Keratinocyte (primary cell): ENCODE measurements around the gene TMOD3. TPM values are rescaled to one million over a fixed set of nuclear protein-coding genes. Genes with fewer than 3 reads are reported as not detected.

Experiments used
- DNase-seq: peaks from one replicate; pipeline ENCODE4 v3.0.0-alpha.2; 2011; ENCODE audit warnings: low read depth, missing footprints, low spot score
- FAIRE-seq: peaks from 2 replicates; lab custom pipeline; 2011; peaks lifted over from hg19 to GRCh38; lab: Jason Lieb, UNC
- H2AFZ ChIP-seq: 2 replicates; pipeline ENCODE4 v1.6.0; 2012; ENCODE audit warnings: low read length, control low read depth, inconsistent platforms; ENCODE audit not compliant: control insufficient read depth
- H3K27ac ChIP-seq: 2 replicates; pipeline ENCODE4 v1.5.1; 2011; ENCODE audit warnings: low read length; ENCODE audit not compliant: control insufficient read depth, insufficient read depth
- H3K27me3 ChIP-seq: 3 replicates; pipeline ENCODE4 v1.6.0; 2011; ENCODE audit warnings: low read length; ENCODE audit not compliant: control insufficient read depth, insufficient read depth; ENCODE audit errors: extremely low read depth
- H3K36me3 ChIP-seq, 2 experiments: 2 replicates in 1 of 2; 3 replicates in 1 of 2; pipeline ENCODE4 v1.5.1; 2011; ENCODE audit warnings: low read length in 2 of 2, mild to moderate bottlenecking in 1 of 2; ENCODE audit not compliant: control insufficient read depth in 2 of 2, insufficient read depth in 2 of 2; ENCODE audit errors: extremely low read depth in 1 of 2
- H3K4me1 ChIP-seq: 3 replicates; pipeline ENCODE4 v1.5.1; 2011; ENCODE audit warnings: low read length; ENCODE audit not compliant: control insufficient read depth, insufficient read depth; ENCODE audit errors: extremely low read depth
- H3K4me2 ChIP-seq: 3 replicates; pipeline ENCODE4 v1.6.0; 2011; ENCODE audit warnings: low read depth, low read length; ENCODE audit not compliant: control insufficient read depth, insufficient read depth; ENCODE audit errors: extremely low read depth
- H3K4me3 ChIP-seq, 3 experiments: fragments of 200-600 bp in 1 of 3; sonication (generic) in 1 of 3; 2 replicates in 2 of 3; 3 replicates in 1 of 3; pipeline ENCODE4 v1.5.1; 2011 to 2016; ENCODE audit warnings: low read length in 3 of 3, mild to moderate bottlenecking in 3 of 3, control low read depth in 2 of 3, inconsistent platforms in 1 of 3, low read depth in 1 of 3, mixed read lengths in 1 of 3, mixed run types in 1 of 3, moderate library complexity in 1 of 3; ENCODE audit not compliant: control insufficient read depth in 2 of 3, insufficient read depth in 2 of 3; ENCODE audit errors: extremely low read depth in 1 of 3
- H3K79me2 ChIP-seq: 2 replicates; pipeline ENCODE4 v1.6.0; 2012; ENCODE audit warnings: low read length; ENCODE audit not compliant: control insufficient read depth, insufficient read depth
- H3K9ac ChIP-seq: 3 replicates; pipeline ENCODE4 v1.6.0; 2011; ENCODE audit warnings: low read length; ENCODE audit not compliant: control insufficient read depth, insufficient read depth; ENCODE audit errors: extremely low read depth
- H3K9me1 ChIP-seq: 3 replicates; pipeline ENCODE4 v1.6.0; 2011; ENCODE audit warnings: low read length; ENCODE audit not compliant: control insufficient read depth, insufficient read depth; ENCODE audit errors: extremely low read depth
- H3K9me3 ChIP-seq: 2 replicates; pipeline ENCODE4 v1.5.1; 2012; ENCODE audit warnings: low read depth, low read length; ENCODE audit not compliant: control insufficient read depth
- H4K20me1 ChIP-seq: 3 replicates; pipeline ENCODE4 v1.6.0; 2011; ENCODE audit warnings: low read length; ENCODE audit not compliant: control insufficient read depth, insufficient read depth; ENCODE audit errors: extremely low read depth
- EZH2 ChIP-seq: IDR thresholded peaks from one replicate; pipeline ENCODE4 v1.6.1; 2012; ENCODE audit warnings: inconsistent platforms, mild to moderate bottlenecking, low read length, moderate library complexity
- dilution Hi-C: fragments of 300-500 bp; cut with MboI; formaldehyde crosslinking; loops from one replicate; pipeline ENCODE4 v1.7.0; 2020; ENCODE audit warnings: low sequenced_read_pairs; ENCODE audit not compliant: extremely low pct_ligation_motif_present
- polyA plus RNA-seq, 5 experiments: library from polyadenylated mRNA; depleted of rRNA in 3 of 5; stranded (reverse) in 3 of 5; stranded (forward) in 1 of 5; unstranded in 1 of 5; fragments of >200 nt; gene quantifications; 1 replicate in 1 of 5; 2 replicates in 3 of 5; 3 replicates in 1 of 5; pipeline versions ENCODE4 v1.2.1 to v1.2.3, GENCODE V29; 2011 to 2012; ENCODE audit warnings: missing spikeins in 2 of 5, low read depth in 1 of 5, low replicate concordance in 1 of 5
- TF ChIP-seq, protein P1 (sequence below), 3 experiments: IDR thresholded peaks in 1 of 3; conservative IDR thresholded peaks in 1 of 3; optimal IDR thresholded peaks in 1 of 3; 2 replicates in 2 of 3; 3 replicates in 1 of 3; pipeline versions ENCODE3 to v1.5.1; 2011; ENCODE audit warnings: low read length in 3 of 3, mild to moderate bottlenecking in 3 of 3, moderate library complexity in 2 of 3, control low read depth in 1 of 3, inconsistent platforms in 1 of 3; ENCODE audit not compliant: insufficient read depth in 2 of 3; ENCODE audit errors: extremely low read depth in 1 of 3

Gene TMOD3
- polyA plus RNA-seq, 1 donor (not counting 4 experiments of a cell fraction or from before 2014, with no cell fraction given) = 100 TPM

GRCh38 chr15:51798281-51798680 is 31.2 kb upstream of the TMOD3 start:
- H2AFZ ChIP-seq = no peak overlapping the region
- no peak for TF ChIP-seq EZH2
- TF ChIP-seq, protein P1, sequence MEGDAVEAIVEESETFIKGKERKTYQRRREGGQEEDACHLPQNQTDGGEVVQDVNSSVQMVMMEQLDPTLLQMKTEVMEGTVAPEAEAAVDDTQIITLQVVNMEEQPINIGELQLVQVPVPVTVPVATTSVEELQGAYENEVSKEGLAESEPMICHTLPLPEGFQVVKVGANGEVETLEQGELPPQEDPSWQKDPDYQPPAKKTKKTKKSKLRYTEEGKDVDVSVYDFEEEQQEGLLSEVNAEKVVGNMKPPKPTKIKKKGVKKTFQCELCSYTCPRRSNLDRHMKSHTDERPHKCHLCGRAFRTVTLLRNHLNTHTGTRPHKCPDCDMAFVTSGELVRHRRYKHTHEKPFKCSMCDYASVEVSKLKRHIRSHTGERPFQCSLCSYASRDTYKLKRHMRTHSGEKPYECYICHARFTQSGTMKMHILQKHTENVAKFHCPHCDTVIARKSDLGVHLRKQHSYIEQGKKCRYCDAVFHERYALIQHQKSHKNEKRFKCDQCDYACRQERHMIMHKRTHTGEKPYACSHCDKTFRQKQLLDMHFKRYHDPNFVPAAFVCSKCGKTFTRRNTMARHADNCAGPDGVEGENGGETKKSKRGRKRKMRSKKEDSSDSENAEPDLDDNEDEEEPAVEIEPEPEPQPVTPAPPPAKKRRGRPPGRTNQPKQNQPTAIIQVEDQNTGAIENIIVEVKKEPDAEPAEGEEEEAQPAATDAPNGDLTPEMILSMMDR (optimal IDR thresholded peaks at IDR 0.05 in 1 of 3, IDR thresholded peaks at IDR 0.05 in 1 of 3, conservative IDR thresholded peaks at IDR 0.05 in 1 of 3; ENCODE audit: extremely low read depth in 1 of 3, insufficient read depth in 2 of 3, low read length in 3 of 3) = no peak
- H3K79me2 ChIP-seq = no peaks in the 10 kb centered on the region
- H3K9me3 ChIP-seq = no peaks in the 10 kb centered on the region
- H3K4me2 ChIP-seq = no peak overlapping the region
- H4K20me1 ChIP-seq = no peaks in the 10 kb centered on the region
- FAIRE-seq = no peak
- no peak for DNase-seq
- H3K4me1 ChIP-seq = peaks cover 2% of the 10 kb centered on the region
- dilution Hi-C loops = no loop called here
- no peak overlapping the region for H3K27ac ChIP-seq
- no peaks in the 10 kb centered on the region for H3K27me3 ChIP-seq
- H3K9ac ChIP-seq = no peak overlapping the region
- H3K36me3 ChIP-seq = no peaks in the 10 kb centered on the region
- no peak overlapping the region for H3K4me3 ChIP-seq
- no peaks in the 10 kb centered on the region for H3K9me1 ChIP-seq

DNA sequence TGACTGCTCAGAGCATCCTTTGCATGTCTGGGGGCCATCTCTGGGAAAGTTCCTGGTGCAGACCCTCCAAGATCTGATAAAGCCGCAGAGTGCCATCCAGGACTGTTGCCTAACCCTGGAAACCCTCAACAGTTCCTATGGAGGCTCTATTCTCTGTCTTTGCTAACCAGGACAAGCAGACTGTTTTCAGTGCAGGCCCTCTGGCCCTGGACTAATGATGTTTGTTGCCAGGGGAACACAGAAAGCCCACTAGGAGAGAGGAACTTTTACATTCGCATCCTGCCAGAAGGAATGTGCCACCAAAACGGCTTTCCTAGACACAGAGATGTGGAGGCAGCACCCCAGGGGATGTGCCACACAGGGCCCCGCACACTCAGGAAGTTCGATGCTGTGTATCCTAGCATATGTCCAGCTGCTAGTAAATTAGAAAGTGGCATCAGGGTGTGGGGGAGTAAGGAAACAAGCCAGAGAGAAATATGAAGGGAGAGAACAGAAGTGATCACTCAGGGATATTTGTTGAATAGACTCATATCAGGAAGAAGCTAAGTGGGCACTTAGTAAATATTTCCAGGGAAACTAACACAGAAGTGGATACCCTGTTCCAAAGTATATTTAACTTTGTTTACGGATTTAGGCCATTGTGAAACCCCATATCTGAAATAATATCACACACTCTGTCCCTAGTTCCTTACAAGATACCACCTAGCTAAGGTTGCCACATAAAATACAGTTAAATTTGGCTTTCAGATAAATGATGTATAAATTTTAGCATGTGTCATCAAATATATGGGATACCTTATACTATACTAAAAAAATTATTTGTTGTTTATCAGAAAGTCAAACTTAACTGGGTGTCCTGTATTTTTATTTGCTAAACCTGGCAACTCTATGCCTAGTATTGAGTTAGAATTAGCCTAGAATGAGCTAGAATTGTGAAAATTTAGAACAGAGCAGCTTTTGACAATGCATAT is 29.9 kb upstream of the TMOD3 start:
- Histone ChIP-seq H4K20me1 (no peaks in the 10 kb centered on the region), H3K27ac (no peak overlapping the region), H3K9me1 (no peaks in the 10 kb centered on the region), H3K9ac (no peak overlapping the region), H3K4me2 (no peak overlapping the region), H3K79me2 (no peaks in the 10 kb centered on the region), H3K27me3 (no peaks in the 10 kb centered on the region), H3K4me1 (peaks cover 2% of the 10 kb centered on the region), H3K9me3 (no peaks in the 10 kb centered on the region), H3K4me3 (no peak overlapping the region), H3K36me3 (no peaks in the 10 kb centered on the region), H2AFZ (no peak overlapping the region)
- no peak for DNase-seq
- no peak for FAIRE-seq
- TF ChIP-seq EZH2 = no peak
- TF ChIP-seq, protein P1 (optimal IDR thresholded peaks at IDR 0.05 in 1 of 3, IDR thresholded peaks at IDR 0.05 in 1 of 3, conservative IDR thresholded peaks at IDR 0.05 in 1 of 3; ENCODE audit: extremely low read depth in 1 of 3, insufficient read depth in 2 of 3, low read length in 3 of 3) = no peak
- dilution Hi-C loops = no loop called here
